Endothelial cell of umbilical vein (primary cell): ENCODE measurements around the gene TRAF3IP1. TPM values are rescaled to one million over a fixed set of nuclear protein-coding genes. Genes with fewer than 3 reads are reported as not detected.

Experiments
- BruUV-seq: library from RNA; stranded (reverse); fragments of 400-500 nt; replicated peaks from 2 replicates; lab custom pipeline; 2021; lab: Mats Ljungman, UMichigan
- CTCF ChIA-PET: fragments of 300-600, 350-600 bp; sonication (Branson Sonifier 250); formaldehyde crosslinking; loops from one replicate; lab custom pipeline; 2021; ENCODE audit warnings: antibody characterized with exemption, inconsistent platforms; lab: Charles Lee
- POLR2A ChIA-PET: fragments of 300-600, 350-600 bp; sonication (Branson Sonifier 250); formaldehyde crosslinking; loops from one replicate; lab custom pipeline; 2021; ENCODE audit warnings: antibody characterized with exemption, inconsistent platforms; lab: Charles Lee
- DNase-seq: peaks from one replicate; pipeline ENCODE4 v3.0.0-alpha.2; 2011; ENCODE audit warnings: low read depth, low spot score
- FAIRE-seq: peaks from 2 replicates; lab custom pipeline; 2011; peaks lifted over from hg19 to GRCh38; lab: Jason Lieb, UNC
- H2AFZ ChIP-seq: 2 replicates; pipeline ENCODE4 v1.6.0; 2012; ENCODE audit warnings: low read depth, low read length, control low read depth, inconsistent platforms
- H3K27ac ChIP-seq: 2 replicates; pipeline ENCODE4 v1.5.1; 2011; ENCODE audit warnings: low read depth, mild to moderate bottlenecking, control low read depth, low read length, moderate library complexity; ENCODE audit not compliant: insufficient read depth
- H3K27me3 ChIP-seq, 2 experiments: 2 replicates each; pipeline versions ENCODE4 v1.6.0 to v1.6.1; 2011; ENCODE audit warnings: low read length in 2 of 2, mixed read lengths in 1 of 2; ENCODE audit not compliant: control insufficient read depth in 2 of 2, insufficient read depth in 2 of 2
- H3K36me3 ChIP-seq, 2 experiments: 2 replicates in 1 of 2; 3 replicates in 1 of 2; pipeline ENCODE4 v1.5.1; 2011; ENCODE audit warnings: low read length in 2 of 2, mild to moderate bottlenecking in 1 of 2, moderate library complexity in 1 of 2; ENCODE audit not compliant: control insufficient read depth in 2 of 2, insufficient read depth in 2 of 2; ENCODE audit errors: extremely low read depth in 1 of 2
- H3K4me1 ChIP-seq: 3 replicates; pipeline ENCODE4 v1.5.1; 2011; ENCODE audit warnings: mild to moderate bottlenecking, low read length; ENCODE audit not compliant: control insufficient read depth, insufficient read depth; ENCODE audit errors: extremely low read depth
- H3K4me2 ChIP-seq: 2 replicates; pipeline ENCODE4 v1.6.1; 2011; ENCODE audit warnings: low read length, control low read depth, mixed read lengths; ENCODE audit not compliant: insufficient read depth
- H3K4me3 ChIP-seq, 3 experiments: fragments of 200-600 bp in 1 of 3; sonication (generic), shearing (Covaris generic) in 1 of 3; replicated peaks in 1 of 3; 2 replicates each; pipeline ENCODE4 v1.5.1; 2011 to 2016; ENCODE audit warnings: control low read depth in 3 of 3, low read length in 3 of 3, mild to moderate bottlenecking in 2 of 3, inconsistent platforms in 1 of 3, low read depth in 1 of 3, moderate library complexity in 1 of 3; ENCODE audit not compliant: insufficient read depth in 1 of 3
- H3K79me2 ChIP-seq: 2 replicates; pipeline ENCODE4 v1.6.0; 2012; ENCODE audit warnings: low read length, inconsistent platforms; ENCODE audit not compliant: control insufficient read depth, insufficient read depth
- H3K9ac ChIP-seq: replicated peaks from 2 replicates; pipeline ENCODE3; 2011; ENCODE audit warnings: low read length, control low read depth; ENCODE audit not compliant: insufficient read depth; ENCODE audit errors: extremely low read depth
- H3K9me1 ChIP-seq: replicated peaks from 3 replicates; pipeline ENCODE4 v1.6.0; 2011; ENCODE audit warnings: mild to moderate bottlenecking, low read length; ENCODE audit not compliant: control insufficient read depth, insufficient read depth; ENCODE audit errors: extremely low read depth
- H3K9me3 ChIP-seq: replicated peaks from 2 replicates; pipeline ENCODE4 v1.5.1; 2012; ENCODE audit warnings: low read length, inconsistent platforms; ENCODE audit not compliant: control insufficient read depth, insufficient read depth
- H4K20me1 ChIP-seq: replicated peaks from 2 replicates; pipeline ENCODE3; 2011; ENCODE audit warnings: mild to moderate bottlenecking, low read length; ENCODE audit not compliant: control insufficient read depth, insufficient read depth; ENCODE audit errors: extremely low read depth
- EZH2 ChIP-seq: IDR thresholded peaks from 2 replicates; pipeline ENCODE4 v1.6.1; 2012; ENCODE audit warnings: borderline replicate concordance, low read depth, mild to moderate bottlenecking, moderate library complexity, low read length, inconsistent platforms; ENCODE audit not compliant: severe bottlenecking
- FOS ChIP-seq: IDR thresholded peaks from 2 replicates; pipeline ENCODE4 v1.6.1; 2011; ENCODE audit warnings: mild to moderate bottlenecking, low read length, moderate library complexity, borderline replicate concordance; ENCODE audit not compliant: insufficient read depth
- GATA2 ChIP-seq: IDR thresholded peaks from 2 replicates; pipeline ENCODE4 v1.7.0; 2011; ENCODE audit warnings: low read depth, mild to moderate bottlenecking, moderate library complexity, mixed read lengths, low read length; ENCODE audit not compliant: insufficient read length, insufficient read depth
- JUN ChIP-seq: IDR thresholded peaks from 2 replicates; pipeline ENCODE4 v1.6.1; 2011; ENCODE audit warnings: borderline replicate concordance, low read depth; ENCODE audit not compliant: insufficient read length, insufficient read depth
- MYC ChIP-seq: IDR thresholded peaks from one replicate; pipeline ENCODE4 v1.6.1; 2011; ENCODE audit warnings: mild to moderate bottlenecking, low read depth, low read length
- POLR2A ChIP-seq: IDR thresholded peaks from 2 replicates; pipeline ENCODE4 v1.6.1; 2012; ENCODE audit warnings: low read depth, mild to moderate bottlenecking, control low read depth, low read length
- POLR2AphosphoS5 ChIP-seq: IDR thresholded peaks from 2 replicates; pipeline ENCODE4 v1.6.1; 2012; ENCODE audit warnings: low read depth, mild to moderate bottlenecking, control low read depth, low read length, moderate library complexity; ENCODE audit not compliant: insufficient read depth
- dilution Hi-C: fragments of 300-500 bp; cut with MboI; formaldehyde crosslinking; loops from one replicate; pipeline ENCODE4 v1.15.0; 2019; ENCODE audit warnings: low sequenced_read_pairs; ENCODE audit not compliant: extremely low pct_ligation_motif_present
- intact Hi-C: fragments of 100-400 bp; cut with micrococcal nuclease; formaldehyde crosslinking; loops from one replicate; pipeline ENCODE4 v1.10.0; 2022
- polyA plus RNA-seq, 4 experiments: library from polyadenylated mRNA; depleted of rRNA in 3 of 4; stranded (reverse) in 3 of 4; unstranded in 1 of 4; fragments of >200 nt; gene quantifications; 2 replicates each; pipeline versions ENCODE4 v1.2.1 to v1.2.3, GENCODE V29; 2011 to 2012; ENCODE audit warnings: missing spikeins in 1 of 4
- total RNA-seq: library from RNA; stranded (reverse); gene quantifications from 2 replicates; pipeline ENCODE4 v1.2.3, GENCODE V29; 2021
- TF ChIP-seq, protein P1 (sequence below): IDR thresholded peaks from 2 replicates; pipeline ENCODE4 v1.6.1; 2011; ENCODE audit not compliant: insufficient read depth, insufficient read length
- TF ChIP-seq, protein P2 (sequence below), 2 donors: IDR thresholded peaks; 1 replicate in 1 of 2; 2 replicates in 1 of 2; pipeline ENCODE4 v1.5.1; 2011; ENCODE audit warnings: low read length in 2 of 2, mild to moderate bottlenecking in 2 of 2, moderate library complexity in 2 of 2, control low read depth in 1 of 2, inconsistent platforms in 1 of 2, low read depth in 1 of 2; ENCODE audit not compliant: insufficient read depth in 1 of 2; ENCODE audit errors: extremely low read depth in 1 of 2

Gene TRAF3IP1
- total and polyA plus RNA-seq, 2 donors (not counting 3 experiments of a cell fraction or from before 2014, with no cell fraction given): 3.4 to 15.9 TPM

DNA sequence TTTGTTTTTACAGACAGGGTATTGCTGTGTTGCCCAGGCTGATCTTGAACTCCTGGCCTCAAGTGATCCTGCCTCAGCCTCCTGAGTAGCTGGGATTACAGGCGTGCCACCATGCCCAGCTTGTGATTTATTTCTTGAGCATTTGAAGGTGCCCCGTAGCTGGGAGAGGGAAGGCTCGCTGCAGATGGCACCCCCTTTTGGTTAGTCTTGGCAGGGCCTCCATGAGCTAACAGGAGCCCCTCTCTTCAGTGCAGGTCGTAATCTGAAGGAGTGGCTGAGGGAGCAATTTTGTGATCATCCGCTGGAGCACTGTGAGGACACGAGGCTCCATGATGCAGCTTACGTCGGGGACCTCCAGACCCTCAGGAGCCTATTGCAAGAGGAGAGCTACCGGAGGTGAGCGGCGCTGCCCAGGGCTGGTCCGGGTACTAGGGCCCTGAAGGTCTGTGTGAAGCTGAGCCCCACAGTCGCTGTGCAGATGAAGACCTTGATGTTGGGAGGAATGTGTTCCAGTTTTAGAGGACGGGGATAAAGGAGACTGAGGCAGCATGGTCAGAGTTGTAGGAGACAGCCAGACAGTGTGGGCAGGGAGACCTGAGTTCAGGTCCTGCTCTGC is 113.1 kb downstream of the TRAF3IP1 start:
- no peak overlapping the region for H3K4me2 ChIP-seq
- no peaks in the 10 kb centered on the region for H3K4me1 ChIP-seq
- no peaks in the 10 kb centered on the region for H4K20me1 ChIP-seq
- TF ChIP-seq POLR2AphosphoS5 (no peak), POLR2A (no peak), MYC (no peak), FOS (no peak), JUN (no peak), EZH2 (no peak), GATA2 (no peak)
- TF ChIP-seq, protein P1, sequence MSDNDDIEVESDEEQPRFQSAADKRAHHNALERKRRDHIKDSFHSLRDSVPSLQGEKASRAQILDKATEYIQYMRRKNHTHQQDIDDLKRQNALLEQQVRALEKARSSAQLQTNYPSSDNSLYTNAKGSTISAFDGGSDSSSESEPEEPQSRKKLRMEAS: no peak
- TF ChIP-seq, protein P2, sequence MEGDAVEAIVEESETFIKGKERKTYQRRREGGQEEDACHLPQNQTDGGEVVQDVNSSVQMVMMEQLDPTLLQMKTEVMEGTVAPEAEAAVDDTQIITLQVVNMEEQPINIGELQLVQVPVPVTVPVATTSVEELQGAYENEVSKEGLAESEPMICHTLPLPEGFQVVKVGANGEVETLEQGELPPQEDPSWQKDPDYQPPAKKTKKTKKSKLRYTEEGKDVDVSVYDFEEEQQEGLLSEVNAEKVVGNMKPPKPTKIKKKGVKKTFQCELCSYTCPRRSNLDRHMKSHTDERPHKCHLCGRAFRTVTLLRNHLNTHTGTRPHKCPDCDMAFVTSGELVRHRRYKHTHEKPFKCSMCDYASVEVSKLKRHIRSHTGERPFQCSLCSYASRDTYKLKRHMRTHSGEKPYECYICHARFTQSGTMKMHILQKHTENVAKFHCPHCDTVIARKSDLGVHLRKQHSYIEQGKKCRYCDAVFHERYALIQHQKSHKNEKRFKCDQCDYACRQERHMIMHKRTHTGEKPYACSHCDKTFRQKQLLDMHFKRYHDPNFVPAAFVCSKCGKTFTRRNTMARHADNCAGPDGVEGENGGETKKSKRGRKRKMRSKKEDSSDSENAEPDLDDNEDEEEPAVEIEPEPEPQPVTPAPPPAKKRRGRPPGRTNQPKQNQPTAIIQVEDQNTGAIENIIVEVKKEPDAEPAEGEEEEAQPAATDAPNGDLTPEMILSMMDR (IDR thresholded peaks at IDR 0.05; ENCODE audit: extremely low read depth in 1 of 2, insufficient read depth in 1 of 2, low read depth in 1 of 2, low read length in 2 of 2): no peak
- CTCF ChIA-PET: interaction anchor here (0.7 to 2.4 kb wide), 2 partner anchors 63 to 93 kb away, joined by 3 to 18 read pairs; no protein-coding TSS in a partner anchor
- BruUV-seq: no TSS peak
- no peak overlapping the region for H3K9ac ChIP-seq
- H3K9me3 ChIP-seq: no peaks in the 10 kb centered on the region
- no peak for FAIRE-seq
- H3K79me2 ChIP-seq: peaks cover 60% of the 10 kb centered on the region
- H2AFZ ChIP-seq: no peak overlapping the region
- no peak overlapping the region for H3K27ac ChIP-seq
- no peaks in the 10 kb centered on the region for H3K27me3 ChIP-seq
- intact Hi-C loops: no loop called here
- POLR2A ChIA-PET: no interaction called here
- dilution Hi-C loops: no loop called here
- H3K4me3 ChIP-seq: no peak overlapping the region
- no peaks in the 10 kb centered on the region for H3K9me1 ChIP-seq
- H3K36me3 ChIP-seq: peaks cover 0 to 6% of the 10 kb centered on the region in 2 experiments
- DNase-seq: no peak
